HepG2 (cell line): ENCODE data around the gene ALG10. TPM values are rescaled to one million over a fixed set of nuclear protein-coding genes. Genes with fewer than 3 reads are reported as not detected.

Experiments
- BORCS8-MEF2B ChIP-seq: sonication (generic); formaldehyde crosslinking; IDR thresholded peaks from 2 replicates; pipeline ENCODE4 v1.8.0; 2022; ENCODE audit warnings: mild to moderate bottlenecking, missing genetic modification reagents
- ELF1 ChIP-seq: sonication (generic); formaldehyde crosslinking; IDR thresholded peaks from 2 replicates; pipeline ENCODE4 v1.4.0; 2020; ENCODE audit warnings: missing genetic modification reagents
- EP300 ChIP-seq, 3 experiments: sonication (generic) in 1 of 3; formaldehyde crosslinking in 1 of 3; IDR thresholded peaks; 2 replicates each; pipeline versions ENCODE4 v1.5.1 to v1.6.1; 2011 to 2020; ENCODE audit warnings: low read depth in 2 of 3, low read length in 2 of 3, borderline replicate concordance in 1 of 3, improper control_type of control experiment in 1 of 3, mild to moderate bottlenecking in 1 of 3, missing genetic modification reagents in 1 of 3, moderate library complexity in 1 of 3
- FOXK1 ChIP-seq: sonication (generic); formaldehyde crosslinking; IDR thresholded peaks from 2 replicates; pipeline ENCODE4 v1.4.0; 2020; ENCODE audit warnings: low read depth, missing genetic modification reagents, borderline replicate concordance
- HNRNPLL ChIP-seq: fragments of 200-400 bp; formaldehyde crosslinking; IDR thresholded peaks from 2 replicates; pipeline ENCODE4 v1.6.1; 2017; ENCODE audit warnings: mild to moderate bottlenecking, low read depth, low read length; ENCODE audit not compliant: poor library complexity, severe bottlenecking
- KAT8 ChIP-seq: IDR thresholded peaks from 2 replicates; pipeline ENCODE4 v1.6.1; 2016; ENCODE audit warnings: missing genetic modification reagents, missing compliant biosample characterization
- RFXAP ChIP-seq: sonication (generic); formaldehyde crosslinking; IDR thresholded peaks from 2 replicates; pipeline ENCODE4 v1.4.0; 2020; ENCODE audit warnings: missing genetic modification reagents, borderline replicate concordance
- SNRNP70 ChIP-seq: fragments of 200-400 bp; formaldehyde crosslinking; IDR thresholded peaks from 2 replicates; pipeline ENCODE4 v1.6.1; 2017; ENCODE audit warnings: mild to moderate bottlenecking, low read depth, low read length, moderate library complexity
- WIZ ChIP-seq: sonication (generic); formaldehyde crosslinking; IDR thresholded peaks from 2 replicates; pipeline ENCODE4 v1.5.1; 2020; ENCODE audit warnings: mild to moderate bottlenecking, missing genetic modification reagents
- ZNF343 ChIP-seq: sonication (generic); formaldehyde crosslinking; IDR thresholded peaks from 2 replicates; pipeline ENCODE4 v1.4.0; 2020; ENCODE audit warnings: mild to moderate bottlenecking, missing genetic modification reagents
- ZNF431 ChIP-seq: sonication (generic); formaldehyde crosslinking; IDR thresholded peaks from 2 replicates; pipeline ENCODE4 v1.9.0; 2022; ENCODE audit warnings: missing genetic modification reagents, low read depth, mild to moderate bottlenecking, borderline replicate concordance
- ZNF629 ChIP-seq: sonication (generic); formaldehyde crosslinking; conservative IDR thresholded peaks from 2 replicates; pipeline ENCODE4 v1.5.0; 2020; ENCODE audit warnings: missing genetic modification reagents
- ZNF792 ChIP-seq: IDR thresholded peaks from 2 replicates; pipeline ENCODE4 v1.6.1; 2016
- polyA plus RNA-seq, 8 experiments: library from polyadenylated mRNA; depleted of rRNA in 3 of 8; stranded (reverse) in 7 of 8; unstranded in 1 of 8; fragments of >200 nt; fragmentation: Illumina TruSeq in 4 of 8; extraction: Trizol in 4 of 8; gene quantifications; 2 replicates each; pipeline versions ENCODE4 v1.2.1 to v1.2.3, GENCODE V29; 2011 to 2016; ENCODE audit warnings: low read depth in 4 of 8, missing spikeins in 1 of 8, mixed read lengths in 1 of 8; ENCODE audit not compliant: insufficient read depth in 1 of 8
- total RNA-seq, 5 experiments: library from RNA; depleted of rRNA; stranded (reverse); fragments of >200 nt; fragmentation: Illumina TruSeq; extraction: Trizol; gene quantifications; 2 replicates each; pipeline ENCODE4 v1.2.3, GENCODE V29; 2016; ENCODE audit warnings: low read depth in 1 of 5
- TF ChIP-seq, protein P1 (sequence below): IDR thresholded peaks from 2 replicates; pipeline ENCODE4 v1.4.0; 2020; ENCODE audit warnings: mild to moderate bottlenecking, missing genetic modification reagents
- TF ChIP-seq, protein P2 (sequence below): sonication (generic); formaldehyde crosslinking; IDR thresholded peaks from 2 replicates; pipeline ENCODE4 v1.4.0; 2020; ENCODE audit warnings: low read depth, mild to moderate bottlenecking, missing genetic modification reagents
- TF ChIP-seq, protein P3 (sequence below): sonication (generic); formaldehyde crosslinking; IDR thresholded peaks from 2 replicates; pipeline ENCODE4 v1.8.1; 2023; ENCODE audit warnings: mild to moderate bottlenecking, missing genetic modification reagents
- TF ChIP-seq, protein P4 (sequence below): sonication (generic); formaldehyde crosslinking; IDR thresholded peaks from 2 replicates; pipeline ENCODE4 v1.5.1; 2020; ENCODE audit warnings: missing genetic modification reagents, mild to moderate bottlenecking, borderline replicate concordance
- TF ChIP-seq, protein P5 (sequence below): sonication (generic); formaldehyde crosslinking; IDR thresholded peaks from 2 replicates; pipeline ENCODE4 v1.5.0; 2020; ENCODE audit warnings: missing genetic modification reagents

The ALG10 gene
- total and polyA plus RNA-seq, 2 of the 13 experiments (the other 11 are each of a cell fraction or from before 2014, with no cell fraction given): 7.9 to 17.4 TPM

DNA sequence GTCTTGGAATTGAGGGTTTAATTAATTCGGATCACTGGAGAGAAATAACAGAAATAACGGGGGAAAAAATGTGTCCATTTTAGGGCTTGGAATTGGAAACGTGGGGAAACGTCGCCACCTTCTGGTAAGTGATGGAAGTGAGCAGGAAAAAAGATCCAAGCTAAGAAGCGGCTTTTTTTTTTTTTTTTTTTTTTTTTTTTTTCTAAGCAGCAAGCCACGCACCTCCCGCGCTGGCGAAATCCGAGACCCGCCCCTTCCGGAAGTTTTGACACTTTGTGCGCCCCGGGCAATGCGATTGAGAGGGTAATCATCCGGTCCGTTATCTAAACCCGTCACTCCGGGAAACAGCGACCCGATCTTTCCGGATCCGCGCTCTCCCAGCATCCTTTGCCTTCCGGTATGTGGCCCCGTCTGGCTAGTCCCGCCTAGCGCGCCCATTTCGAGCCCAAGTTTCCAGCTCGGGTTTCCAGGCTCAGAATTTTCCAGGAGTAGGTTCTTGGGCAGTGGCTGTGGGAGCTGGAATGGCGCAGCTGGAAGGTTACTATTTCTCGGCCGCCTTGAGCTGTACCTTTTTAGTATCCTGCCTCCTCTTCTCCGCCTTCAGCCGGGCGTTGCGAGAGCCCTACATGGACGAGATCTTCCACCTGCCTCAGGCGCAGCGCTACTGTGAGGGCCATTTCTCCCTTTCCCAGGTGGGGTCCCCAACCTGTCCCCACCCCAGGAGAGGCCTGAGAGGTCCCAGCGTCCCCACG, at the start of gene ALG10 (continued):
- TF ChIP-seq, protein P1, sequence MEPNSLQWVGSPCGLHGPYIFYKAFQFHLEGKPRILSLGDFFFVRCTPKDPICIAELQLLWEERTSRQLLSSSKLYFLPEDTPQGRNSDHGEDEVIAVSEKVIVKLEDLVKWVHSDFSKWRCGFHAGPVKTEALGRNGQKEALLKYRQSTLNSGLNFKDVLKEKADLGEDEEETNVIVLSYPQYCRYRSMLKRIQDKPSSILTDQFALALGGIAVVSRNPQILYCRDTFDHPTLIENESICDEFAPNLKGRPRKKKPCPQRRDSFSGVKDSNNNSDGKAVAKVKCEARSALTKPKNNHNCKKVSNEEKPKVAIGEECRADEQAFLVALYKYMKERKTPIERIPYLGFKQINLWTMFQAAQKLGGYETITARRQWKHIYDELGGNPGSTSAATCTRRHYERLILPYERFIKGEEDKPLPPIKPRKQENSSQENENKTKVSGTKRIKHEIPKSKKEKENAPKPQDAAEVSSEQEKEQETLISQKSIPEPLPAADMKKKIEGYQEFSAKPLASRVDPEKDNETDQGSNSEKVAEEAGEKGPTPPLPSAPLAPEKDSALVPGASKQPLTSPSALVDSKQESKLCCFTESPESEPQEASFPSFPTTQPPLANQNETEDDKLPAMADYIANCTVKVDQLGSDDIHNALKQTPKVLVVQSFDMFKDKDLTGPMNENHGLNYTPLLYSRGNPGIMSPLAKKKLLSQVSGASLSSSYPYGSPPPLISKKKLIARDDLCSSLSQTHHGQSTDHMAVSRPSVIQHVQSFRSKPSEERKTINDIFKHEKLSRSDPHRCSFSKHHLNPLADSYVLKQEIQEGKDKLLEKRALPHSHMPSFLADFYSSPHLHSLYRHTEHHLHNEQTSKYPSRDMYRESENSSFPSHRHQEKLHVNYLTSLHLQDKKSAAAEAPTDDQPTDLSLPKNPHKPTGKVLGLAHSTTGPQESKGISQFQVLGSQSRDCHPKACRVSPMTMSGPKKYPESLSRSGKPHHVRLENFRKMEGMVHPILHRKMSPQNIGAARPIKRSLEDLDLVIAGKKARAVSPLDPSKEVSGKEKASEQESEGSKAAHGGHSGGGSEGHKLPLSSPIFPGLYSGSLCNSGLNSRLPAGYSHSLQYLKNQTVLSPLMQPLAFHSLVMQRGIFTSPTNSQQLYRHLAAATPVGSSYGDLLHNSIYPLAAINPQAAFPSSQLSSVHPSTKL (CRISPR knock-in tag): peak; percentile 64; the same call in 1 of the 2 replicates
- TF ChIP-seq RFXAP (CRISPR knock-in tag) (peak; percentile 69; the same call in 1 of the 2 replicates), SNRNP70 (no peak), EP300 (IDR thresholded peaks at IDR 0.05; ENCODE audit: low read depth in 2 of 2, low read length in 2 of 2) (peak in 1 of 2 experiments; percentile 30; a peak in 1 of 4 replicates), EP300 (CRISPR knock-in tag; IDR thresholded peaks at IDR 0.05; ENCODE audit: borderline replicate concordance) (no peak), WIZ (CRISPR knock-in tag) (0 out of 2 replicates have a peak, but pooled peaks have one; percentile 69), BORCS8-MEF2B (CRISPR knock-in tag) (peak; percentile 87), ELF1 (CRISPR knock-in tag) (peak; percentile 89), ZNF431 (peak; percentile 79; the same call in 1 of the 2 replicates), ZNF629 (peak; percentile 60), HNRNPLL (peak; percentile 30), FOXK1 (peak; percentile 98), ZNF792 (CRISPR knock-in tag) (peak; percentile 62; the same call in 1 of the 2 replicates), KAT8 (peak; percentile 98), ZNF343 (CRISPR knock-in tag) (no peak)
- TF ChIP-seq, protein P2, sequence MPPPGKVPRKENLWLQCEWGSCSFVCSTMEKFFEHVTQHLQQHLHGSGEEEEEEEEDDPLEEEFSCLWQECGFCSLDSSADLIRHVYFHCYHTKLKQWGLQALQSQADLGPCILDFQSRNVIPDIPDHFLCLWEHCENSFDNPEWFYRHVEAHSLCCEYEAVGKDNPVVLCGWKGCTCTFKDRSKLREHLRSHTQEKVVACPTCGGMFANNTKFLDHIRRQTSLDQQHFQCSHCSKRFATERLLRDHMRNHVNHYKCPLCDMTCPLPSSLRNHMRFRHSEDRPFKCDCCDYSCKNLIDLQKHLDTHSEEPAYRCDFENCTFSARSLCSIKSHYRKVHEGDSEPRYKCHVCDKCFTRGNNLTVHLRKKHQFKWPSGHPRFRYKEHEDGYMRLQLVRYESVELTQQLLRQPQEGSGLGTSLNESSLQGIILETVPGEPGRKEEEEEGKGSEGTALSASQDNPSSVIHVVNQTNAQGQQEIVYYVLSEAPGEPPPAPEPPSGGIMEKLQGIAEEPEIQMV (CRISPR knock-in tag): peak; percentile 51; the same call in 1 of the 2 replicates
- TF ChIP-seq, protein P3, sequence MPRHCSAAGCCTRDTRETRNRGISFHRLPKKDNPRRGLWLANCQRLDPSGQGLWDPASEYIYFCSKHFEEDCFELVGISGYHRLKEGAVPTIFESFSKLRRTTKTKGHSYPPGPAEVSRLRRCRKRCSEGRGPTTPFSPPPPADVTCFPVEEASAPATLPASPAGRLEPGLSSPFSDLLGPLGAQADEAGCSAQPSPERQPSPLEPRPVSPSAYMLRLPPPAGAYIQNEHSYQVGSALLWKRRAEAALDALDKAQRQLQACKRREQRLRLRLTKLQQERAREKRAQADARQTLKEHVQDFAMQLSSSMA (CRISPR knock-in tag): no peak
- TF ChIP-seq, protein P4, sequence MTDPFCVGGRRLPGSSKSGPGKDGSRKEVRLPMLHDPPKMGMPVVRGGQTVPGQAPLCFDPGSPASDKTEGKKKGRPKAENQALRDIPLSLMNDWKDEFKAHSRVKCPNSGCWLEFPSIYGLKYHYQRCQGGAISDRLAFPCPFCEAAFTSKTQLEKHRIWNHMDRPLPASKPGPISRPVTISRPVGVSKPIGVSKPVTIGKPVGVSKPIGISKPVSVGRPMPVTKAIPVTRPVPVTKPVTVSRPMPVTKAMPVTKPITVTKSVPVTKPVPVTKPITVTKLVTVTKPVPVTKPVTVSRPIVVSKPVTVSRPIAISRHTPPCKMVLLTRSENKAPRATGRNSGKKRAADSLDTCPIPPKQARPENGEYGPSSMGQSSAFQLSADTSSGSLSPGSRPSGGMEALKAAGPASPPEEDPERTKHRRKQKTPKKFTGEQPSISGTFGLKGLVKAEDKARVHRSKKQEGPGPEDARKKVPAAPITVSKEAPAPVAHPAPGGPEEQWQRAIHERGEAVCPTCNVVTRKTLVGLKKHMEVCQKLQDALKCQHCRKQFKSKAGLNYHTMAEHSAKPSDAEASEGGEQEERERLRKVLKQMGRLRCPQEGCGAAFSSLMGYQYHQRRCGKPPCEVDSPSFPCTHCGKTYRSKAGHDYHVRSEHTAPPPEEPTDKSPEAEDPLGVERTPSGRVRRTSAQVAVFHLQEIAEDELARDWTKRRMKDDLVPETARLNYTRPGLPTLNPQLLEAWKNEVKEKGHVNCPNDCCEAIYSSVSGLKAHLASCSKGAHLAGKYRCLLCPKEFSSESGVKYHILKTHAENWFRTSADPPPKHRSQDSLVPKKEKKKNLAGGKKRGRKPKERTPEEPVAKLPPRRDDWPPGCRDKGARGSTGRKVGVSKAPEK (CRISPR knock-in tag): no peak
- TF ChIP-seq, protein P5, sequence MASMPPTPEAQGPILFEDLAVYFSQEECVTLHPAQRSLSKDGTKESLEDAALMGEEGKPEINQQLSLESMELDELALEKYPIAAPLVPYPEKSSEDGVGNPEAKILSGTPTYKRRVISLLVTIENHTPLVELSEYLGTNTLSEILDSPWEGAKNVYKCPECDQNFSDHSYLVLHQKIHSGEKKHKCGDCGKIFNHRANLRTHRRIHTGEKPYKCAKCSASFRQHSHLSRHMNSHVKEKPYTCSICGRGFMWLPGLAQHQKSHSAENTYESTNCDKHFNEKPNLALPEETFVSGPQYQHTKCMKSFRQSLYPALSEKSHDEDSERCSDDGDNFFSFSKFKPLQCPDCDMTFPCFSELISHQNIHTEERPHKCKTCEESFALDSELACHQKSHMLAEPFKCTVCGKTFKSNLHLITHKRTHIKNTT (CRISPR knock-in tag): no peak
